Midbrain (tissue), 1 donor: ENCODE results near the gene GRIK4.

Source experiments
- DNase-seq: peaks from one replicate; lab custom pipeline; 2025; lab: John Stamatoyannopoulos, UW

GRIK4 gene

DNA sequence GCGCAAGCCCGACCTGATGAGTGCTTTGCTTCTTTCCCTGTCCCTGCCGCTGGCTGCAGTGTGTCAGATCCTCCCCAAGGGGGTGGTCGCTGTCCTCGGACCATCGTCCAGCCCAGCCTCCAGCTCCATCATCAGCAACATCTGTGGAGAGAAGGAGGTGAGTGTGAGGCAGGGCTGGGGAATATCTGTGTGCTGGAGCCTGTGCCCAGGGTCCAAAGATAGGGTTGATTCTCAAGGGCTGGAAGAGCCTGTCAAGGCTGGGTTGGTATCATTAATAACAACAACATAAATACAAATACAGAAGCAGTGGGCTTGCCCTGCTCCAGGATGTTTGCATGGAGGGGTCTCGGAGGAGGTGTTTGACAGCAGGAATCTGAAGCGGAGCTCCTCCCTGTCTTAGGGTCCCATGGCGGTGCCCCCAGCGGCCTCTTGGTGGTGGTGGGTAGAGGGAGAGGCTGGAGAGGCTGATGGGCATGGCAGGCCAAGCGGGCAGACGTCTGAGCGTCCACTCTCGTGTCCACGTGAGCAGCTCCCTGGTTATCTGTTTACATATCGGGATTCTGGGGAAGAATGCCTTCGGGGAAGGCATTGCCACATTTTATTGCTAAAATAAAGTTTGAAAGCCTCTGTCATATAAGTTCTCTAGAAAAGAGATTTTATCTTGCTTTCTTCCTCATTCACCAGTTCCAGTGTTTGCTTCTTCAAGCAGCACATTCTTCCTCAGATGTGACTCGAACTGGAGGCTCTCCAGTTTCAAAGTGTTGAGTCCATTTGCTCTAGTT lies 304.0 kb downstream of the GRIK4 start:
- DNase-seq, result no peak

DNA sequence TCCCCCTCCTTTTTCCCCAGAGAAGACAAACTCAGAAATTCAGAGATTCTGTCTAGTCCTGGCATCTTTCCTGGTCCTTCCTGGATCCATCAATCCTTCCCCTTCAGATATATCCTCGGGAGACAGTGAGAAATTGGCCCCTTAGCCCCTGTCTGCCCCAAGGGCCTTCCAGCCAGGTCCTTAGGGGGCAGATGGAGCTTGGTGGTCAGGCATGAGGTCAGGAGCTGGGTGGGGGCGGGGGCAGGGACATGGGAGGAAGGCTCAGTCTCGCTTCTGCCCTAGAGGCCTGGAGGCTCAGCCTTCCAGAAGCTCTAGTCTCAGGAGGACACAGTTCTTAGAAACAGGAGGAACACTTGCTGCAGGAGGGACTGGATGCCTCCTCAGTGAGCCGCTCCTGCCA lies 304.6 kb downstream of the GRIK4 start:
- DNase-seq, result no peak

DNA sequence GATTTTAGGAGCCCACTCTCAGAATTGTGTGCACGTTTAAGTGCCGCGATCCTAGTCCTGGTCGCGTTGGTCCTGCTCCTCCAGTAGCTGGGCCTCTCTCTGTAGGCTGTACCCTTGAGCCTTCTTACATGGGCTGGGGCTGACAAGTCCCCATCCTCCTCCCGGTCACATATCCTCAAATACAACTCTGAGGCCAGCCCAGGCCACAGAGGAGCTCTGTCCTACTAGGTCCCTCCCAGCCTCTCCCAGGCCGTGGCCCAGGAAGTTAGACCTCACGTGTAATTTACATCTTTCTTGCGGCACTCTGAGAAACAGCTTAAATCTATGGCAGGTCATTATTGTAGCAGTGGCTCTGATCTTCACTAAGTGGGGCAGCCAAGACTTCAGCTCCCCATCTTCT lies 305.2 kb downstream of the GRIK4 start:
- DNase-seq, result no peak

DNA sequence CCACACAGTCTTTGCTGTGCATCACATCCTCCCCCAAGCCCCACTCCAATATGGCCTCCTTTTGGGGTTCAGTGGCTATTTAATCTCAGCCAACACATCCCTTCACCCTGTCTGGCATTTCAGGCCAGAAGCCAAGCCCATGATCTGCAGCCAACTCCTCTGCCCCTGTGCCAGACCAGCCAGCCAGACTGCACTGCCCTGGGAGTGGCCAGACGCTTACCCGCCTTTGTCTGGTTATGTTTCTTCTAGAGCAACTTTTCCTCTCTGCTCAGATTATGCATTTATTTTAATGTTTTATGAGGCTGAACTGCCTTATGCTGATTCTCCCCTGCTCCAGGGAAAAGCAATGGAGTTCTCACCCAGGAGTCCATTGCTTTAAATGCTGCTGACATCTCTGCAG lies 305.6 kb downstream of the GRIK4 start:
- peak; percentile 26 for DNase-seq

GRCh38 chr11:120818097-120818496 lies 306.5 kb downstream of the GRIK4 start:
- DNase-seq, result no peak

DNA sequence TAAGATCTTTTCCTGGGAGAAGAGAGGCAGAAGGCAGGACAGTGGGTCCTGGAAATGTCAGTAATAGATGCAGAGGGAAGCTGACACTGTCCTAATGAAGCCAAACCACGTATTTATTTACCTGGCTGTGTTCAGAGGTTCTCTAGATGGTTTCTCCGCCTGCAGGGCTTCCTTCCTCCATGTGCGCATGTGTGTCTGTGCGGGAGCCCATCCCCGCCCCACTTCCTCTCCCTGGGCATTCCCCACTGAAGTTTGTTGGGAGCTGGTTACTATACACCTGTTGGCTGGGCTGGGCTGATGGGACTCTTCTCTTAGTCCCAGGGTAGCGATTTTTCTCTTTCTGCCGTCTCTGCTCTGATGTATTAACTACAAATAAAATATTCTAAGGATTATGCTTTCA lies 307.5 kb downstream of the GRIK4 start:
- no peak for DNase-seq

DNA sequence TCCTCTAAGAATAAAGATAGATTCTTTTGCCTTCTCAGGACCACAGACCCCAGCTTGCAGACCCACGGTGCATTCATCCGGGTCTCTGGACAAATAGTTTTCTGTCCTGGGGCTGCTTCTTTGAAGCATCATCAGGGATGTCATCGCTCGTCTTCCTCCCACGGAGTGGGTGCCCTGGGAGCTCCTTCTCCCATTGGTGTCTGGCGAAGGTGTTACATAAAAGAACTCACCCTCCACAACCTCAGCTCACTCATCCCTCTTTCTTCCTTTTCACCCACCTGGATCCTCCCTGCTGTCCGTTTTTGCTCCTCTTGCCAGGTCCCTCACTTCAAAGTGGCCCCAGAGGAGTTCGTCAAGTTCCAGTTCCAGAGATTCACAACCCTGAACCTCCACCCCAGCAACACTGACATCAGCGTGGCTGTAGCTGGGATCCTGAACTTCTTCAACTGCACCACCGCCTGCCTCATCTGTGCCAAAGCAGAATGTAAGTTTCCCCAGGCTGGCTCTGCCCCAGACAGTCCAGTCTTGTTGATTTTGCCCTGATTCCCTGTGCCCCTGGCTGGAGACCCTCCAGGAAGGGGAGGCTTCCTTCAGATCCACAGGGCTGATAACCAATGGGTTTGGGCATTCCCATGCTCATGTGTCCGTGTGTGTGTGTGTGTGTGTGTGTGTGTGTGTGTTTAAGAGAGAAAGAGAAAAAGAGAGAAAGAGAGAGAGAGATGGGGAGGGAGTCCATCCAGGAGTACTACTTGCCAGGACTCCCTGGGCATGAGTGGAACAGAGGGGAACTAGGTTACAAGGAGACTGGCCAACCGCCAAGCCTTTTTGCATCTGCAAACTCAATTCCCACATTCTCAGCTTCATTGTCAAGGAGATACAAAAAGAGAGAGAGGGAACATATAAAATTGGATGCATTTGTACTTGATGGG lies 308.2 kb downstream of the GRIK4 start:
- DNase-seq, result peak; percentile 21

DNA sequence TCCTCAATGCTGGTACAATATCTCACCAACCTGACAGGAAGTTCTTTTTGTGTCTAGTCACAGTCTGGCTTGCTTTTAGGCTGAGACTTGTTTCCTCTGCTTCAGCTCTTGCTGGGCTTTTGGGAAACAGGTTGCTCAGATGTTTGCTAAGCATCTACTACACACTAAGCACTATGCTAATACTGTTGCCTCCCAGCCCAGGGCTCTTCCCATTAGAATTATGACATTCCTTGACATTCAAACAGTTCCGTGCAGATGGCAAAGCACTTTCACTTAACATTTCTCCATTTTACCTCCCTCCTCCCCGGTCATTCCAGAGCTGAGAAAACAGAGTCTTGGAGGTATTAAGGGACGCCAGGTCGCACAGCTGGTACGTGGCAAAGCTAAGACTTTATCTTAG lies 311.6 kb downstream of the GRIK4 start:
- DNase-seq, result no peak

DNA sequence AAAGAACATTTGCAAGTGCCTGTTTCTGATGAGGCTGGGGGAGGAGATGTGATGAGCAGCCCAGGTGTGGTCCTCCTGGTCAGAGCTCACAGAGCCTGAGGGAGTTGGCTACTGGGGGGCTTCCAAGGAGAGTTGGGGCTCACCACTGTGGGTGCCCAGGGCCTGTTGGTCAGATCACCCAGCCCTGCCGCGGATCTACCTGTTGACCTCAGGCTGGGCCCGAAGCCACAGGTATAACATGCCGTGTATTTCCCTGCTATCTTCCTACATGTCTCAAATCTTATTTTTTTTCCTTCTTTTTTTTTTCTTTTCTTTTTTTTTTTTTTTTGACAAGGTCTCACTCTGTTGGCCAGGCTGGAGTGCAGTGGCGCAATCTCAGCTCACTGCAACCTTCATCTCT lies 312.7 kb downstream of the GRIK4 start:
- no peak for DNase-seq

GRCh38 chr11:120827198-120827597 lies 315.6 kb downstream of the GRIK4 start:
- no peak for DNase-seq

DNA sequence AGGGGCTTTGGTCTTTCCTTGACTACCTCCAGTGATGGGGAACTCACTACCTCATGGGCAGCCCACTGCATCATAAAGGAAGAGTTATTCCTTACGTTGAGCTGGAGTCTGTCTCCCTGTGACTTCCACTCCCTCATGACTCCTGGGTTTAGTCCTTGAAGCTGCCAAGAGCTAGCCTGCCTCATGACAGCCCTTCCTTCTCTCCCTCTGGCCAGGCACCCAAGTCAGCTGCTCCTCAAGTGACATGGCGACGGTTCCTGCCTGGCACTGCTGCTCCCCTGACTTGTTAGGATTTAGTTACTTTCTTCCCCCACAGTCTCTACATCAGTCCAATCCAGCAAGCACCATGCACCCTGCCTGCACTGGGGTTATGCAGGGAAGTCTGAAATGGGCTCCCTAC lies 316.3 kb downstream of the GRIK4 start:
- no peak for DNase-seq

DNA sequence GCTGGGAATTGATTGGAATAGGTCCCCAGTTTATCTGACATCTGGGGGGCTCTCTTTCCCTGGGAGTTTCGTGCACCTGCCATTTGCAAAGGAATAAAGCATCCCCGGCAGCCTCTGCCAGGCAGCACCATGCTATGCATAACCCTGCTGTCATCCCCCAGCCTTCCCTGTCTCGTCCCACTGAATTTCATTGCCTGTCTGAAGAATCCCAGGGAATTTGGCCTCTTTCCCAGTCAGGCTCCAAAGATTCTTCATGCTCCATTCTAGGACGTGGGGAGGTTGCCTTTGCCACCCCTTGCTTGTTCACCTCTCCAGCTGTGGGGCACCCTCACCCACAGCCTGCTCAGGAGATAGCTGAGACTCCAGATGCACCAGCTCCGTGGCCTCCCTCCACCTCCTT lies 317.3 kb downstream of the GRIK4 start:
- no peak for DNase-seq

DNA sequence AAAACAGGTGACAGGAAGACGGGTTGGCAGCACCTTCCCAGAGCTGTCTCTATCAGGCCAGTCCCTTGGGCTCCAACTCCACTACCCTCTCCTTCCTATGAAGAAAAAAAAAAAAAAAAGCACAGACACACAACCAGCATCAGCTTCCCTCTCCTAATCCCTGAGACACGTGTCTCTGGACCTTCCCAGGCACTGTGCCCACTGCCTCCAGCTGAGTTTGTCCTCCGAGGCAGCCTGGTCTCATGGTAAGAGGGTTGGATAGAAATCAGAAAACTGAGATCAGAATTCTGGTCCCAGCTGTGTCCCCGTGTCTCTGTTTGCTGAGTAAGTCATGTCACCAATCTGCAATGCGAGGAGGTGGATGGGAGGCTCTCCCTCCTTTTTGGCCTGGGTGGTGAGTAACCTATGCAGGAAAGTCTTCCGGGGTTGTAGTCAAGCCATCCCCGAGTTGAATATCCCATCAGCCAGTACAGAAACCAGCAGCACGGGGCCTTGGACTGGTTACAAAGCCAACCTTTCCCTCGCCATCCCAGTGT lies 318.6 kb downstream of the GRIK4 start:
- peak; percentile 15 for DNase-seq

- peak; percentile 58 for DNase-seq
These were observed 321.1 kb downstream of the GRIK4 start for GRCh38 chr11:120832481-120833238.

- no peak for DNase-seq
These were observed 323.2 kb downstream of the GRIK4 start for GRCh38 chr11:120834686-120835210.

DNA sequence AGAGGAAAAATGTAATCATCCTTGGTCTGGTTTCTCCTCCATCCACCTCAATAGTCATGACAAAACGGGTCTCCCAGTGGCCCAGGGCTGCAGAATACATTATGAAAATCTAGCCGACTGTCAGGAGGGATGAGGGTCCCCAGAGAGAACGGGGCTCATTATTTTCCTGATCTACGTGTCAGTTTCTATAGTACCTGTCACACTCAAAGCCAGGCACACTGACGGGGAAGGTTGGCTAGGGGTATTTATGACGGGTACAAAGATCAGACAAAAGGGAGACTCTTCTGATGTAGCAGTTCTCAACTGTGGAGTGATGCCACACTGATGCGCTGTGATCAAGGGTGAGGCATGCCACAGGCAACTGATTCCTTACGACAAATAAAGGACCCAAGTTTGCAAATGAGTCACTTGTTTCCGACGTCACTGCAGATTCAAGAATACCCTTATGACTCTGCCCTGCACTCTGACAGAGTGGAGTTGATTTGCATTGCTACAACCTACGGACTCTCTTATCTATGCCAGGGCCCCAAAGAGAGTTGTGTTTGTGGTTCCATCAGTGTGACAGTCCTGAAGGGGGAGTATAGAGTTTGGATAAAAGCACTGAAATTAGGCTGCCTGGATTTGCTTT lies 324.2 kb downstream of the GRIK4 start:
- DNase-seq, result no peak

- DNase-seq, result no peak
These were observed 326.1 kb downstream of the GRIK4 start for GRCh38 chr11:120837696-120838095.

DNA sequence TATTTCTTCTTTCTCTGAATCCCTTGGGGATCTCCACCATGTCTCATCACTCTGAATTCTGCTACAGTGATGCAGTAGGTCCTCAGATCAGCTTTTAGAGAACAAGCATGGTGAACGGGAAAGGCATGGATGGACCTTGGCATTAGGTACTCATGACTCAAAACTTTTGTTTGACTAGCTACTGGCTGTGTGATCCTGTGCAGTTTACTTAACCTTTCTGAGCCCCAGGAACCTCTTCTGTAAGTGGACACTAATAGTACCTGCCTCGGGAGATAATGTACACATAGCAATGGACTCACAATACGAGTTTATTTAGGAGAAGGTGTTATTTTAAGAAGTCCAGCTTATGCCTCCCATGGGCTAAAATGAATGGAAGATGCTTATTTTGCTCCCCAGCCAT lies 327.7 kb downstream of the GRIK4 start:
- no peak for DNase-seq

DNA sequence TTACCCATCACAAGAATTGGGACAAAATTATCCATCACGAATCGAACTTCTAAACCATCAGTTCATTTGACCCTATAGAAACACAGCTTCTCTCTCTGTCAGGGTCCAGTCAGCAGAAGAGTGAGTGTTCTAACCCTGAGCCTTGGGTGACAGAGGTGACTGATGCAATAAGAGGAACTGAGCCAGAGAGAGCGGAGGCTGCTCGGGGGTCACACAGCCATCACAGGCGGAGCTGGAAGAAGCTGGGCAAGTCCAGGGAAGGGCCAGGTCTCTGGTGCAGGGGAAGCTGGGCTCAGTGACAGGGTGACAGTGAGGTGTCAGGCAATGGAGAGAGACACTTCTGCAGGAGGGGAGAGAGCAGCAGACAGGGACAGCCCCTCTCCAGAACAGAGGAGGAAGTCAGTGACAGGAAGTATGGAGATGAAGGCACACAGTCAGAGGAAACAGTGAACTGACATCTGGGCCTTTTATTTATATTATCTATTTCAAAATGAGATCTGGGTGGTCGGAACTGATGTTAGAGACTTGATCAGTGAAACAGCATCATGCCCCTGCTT lies 328.4 kb downstream of the GRIK4 start:
- no peak for DNase-seq

DNA sequence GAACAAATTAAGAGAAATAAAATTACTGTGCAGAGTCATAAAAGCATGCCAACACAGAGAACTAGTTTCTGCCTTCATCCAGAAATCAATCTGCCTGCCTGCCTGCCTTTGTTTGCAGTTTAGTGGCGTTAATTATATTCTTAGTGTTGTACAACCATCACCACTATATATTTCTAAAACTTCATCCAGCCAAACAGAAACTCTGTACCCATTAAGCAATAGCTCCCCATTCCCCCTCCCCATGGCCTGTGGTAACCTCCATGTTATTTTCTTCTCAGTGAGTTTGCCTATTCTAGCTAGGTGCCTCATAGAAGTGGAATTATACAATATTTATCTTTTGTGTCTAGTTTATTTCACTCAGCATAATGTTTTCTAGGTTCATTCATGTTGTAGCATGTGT lies 329.1 kb downstream of the GRIK4 start:
- DNase-seq, result no peak

GRCh38 chr11:120841074-120841473 lies 329.5 kb downstream of the GRIK4 start:
- DNase-seq, result no peak
